ENCODE measurements around the gene SLC16A12.
"Not testable (repeated sequence)": the region's sequence is repeated elsewhere in the genome, so short reads cannot be mapped to it uniquely, and the experiment has no call there.

The SLC16A12 gene

DNA sequence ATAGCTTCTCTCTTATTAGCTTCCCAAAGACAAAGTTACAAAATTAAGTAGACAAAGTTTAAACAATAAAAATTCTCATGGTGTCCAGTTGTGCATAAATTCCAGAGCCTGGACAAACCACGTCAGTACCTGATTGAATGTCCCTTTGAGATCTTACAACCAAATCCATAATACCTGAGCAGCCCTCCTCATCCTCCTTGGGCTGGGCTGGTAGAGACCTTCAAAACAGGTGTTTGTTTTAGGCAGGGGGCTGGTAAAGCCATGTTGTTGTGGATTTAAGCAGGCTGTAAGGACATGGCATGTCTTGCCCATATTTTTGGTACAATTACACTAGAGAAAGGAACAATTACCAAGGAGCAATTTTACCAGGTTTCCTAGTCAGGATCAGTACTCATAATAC, 118.9 kb downstream of the SLC16A12 start:
- no peak for DNase-seq (ENCODE audit: low read depth)

DNA sequence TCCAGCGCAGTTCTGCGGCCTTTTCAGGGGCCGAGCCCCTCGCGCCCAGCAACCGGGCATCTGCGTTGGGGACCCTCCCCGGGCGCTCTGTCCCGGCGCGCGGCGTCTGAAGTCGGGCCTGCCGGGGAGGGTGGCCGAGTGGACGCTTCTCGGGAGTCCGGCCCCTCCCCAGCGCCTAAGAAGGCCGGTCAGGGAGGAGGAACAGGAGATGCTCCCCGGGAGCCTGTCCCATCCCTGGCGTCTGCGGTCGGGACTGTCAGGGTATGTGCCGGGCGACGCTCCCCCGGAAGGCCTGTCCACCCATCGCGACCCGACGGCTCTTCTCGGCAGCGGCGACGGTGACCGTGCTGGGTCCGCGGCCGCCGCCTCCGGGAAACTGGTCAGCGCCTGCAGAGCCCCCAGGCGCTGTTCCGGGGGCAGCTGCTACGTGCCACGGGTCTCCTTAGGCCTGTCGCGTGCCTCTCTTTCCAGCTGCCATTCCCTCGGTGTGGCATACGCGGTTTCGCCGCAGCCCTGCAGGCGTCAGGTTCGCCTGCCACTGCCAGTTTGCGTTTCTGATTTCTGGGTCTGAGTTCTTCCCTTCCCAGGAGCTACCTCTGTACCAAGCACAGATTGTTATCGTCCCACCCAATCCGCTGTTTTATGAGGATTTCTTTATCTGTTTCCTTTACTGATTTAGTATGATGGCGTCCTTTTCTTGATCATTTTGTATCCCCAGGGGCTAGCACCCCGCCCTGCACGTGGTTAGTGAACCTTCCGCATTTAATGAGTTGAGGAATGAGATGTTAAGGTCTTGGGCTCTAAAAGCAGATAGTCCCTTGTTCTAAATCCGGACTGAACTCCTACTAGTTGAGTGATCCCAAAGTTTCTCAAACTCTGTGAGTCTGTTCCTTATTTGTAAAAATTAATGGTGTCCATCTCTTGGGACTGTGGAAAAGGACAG, 120.2 kb downstream of the SLC16A12 start:
- DNase-seq (ENCODE audit: low read depth), result no peak

DNA sequence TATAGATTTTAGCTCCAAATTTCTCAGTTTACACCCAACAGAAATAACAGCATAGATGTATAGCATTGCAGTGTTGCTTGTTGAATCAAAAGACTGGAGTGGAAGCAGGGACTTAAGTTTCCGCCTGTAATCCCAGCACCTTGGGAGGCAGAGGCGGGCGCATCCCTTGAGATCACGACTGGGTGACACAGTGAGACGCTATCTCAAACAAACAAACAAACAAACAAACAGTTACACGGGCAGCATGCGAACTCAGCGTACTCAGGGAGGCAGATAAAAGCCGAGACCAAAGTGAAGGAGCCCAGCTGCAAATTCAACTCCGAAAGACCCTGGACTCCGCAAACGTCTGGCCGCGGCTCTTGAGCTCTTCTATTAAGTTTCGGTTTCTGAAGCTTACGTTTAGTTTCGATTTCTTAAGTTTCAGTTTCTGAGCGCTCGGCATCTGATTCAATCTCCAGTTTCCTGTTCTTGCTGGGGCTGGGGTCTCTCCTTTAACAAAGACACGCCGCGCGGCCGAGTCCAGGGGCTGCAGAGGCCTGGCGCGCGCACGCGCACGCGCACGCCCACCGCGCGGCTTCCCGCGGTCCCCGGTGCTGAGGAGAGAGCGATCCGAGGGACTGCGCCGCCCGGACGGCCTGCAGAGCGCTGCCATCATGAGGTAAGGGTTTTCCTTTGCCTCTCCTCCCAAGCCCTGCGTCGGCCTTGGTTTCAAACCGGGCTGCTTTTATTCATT, 121.1 kb downstream of the SLC16A12 start, which contains the start of gene IFIT5:
Gene IFIT5 (plus strand): TSS at position 423 of the 733 bp plus-strand sequence. CDS start 231 bp downstream, at position 654.
- DNase-seq (ENCODE audit: low read depth), result peak; percentile 37

DNA sequence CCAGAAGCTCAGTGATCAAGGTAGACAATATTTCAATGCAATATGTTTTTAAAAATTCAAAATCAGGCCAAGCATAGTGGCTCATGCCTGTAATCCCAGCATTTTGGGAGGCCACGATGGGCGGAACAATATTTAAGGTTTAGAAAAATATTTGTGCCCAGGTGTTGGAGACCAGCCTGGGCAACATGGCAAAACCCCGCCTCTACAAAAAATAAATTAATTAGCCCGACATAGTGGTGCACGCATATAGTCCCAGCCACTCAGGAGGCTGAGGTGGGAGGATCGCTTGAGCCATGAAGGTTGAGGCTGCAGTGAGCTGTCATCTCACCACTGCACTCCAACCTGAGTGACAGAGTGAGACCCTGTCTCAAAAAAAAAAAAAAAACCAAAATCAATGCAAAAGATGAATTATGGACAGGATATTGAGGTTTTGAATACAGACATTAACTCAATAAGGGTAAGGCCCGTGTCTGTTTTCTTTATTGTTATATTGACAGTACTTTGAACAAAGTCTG, 121.9 kb downstream of the SLC16A12 start:
- no peak for DNase-seq (ENCODE audit: low read depth)

DNA sequence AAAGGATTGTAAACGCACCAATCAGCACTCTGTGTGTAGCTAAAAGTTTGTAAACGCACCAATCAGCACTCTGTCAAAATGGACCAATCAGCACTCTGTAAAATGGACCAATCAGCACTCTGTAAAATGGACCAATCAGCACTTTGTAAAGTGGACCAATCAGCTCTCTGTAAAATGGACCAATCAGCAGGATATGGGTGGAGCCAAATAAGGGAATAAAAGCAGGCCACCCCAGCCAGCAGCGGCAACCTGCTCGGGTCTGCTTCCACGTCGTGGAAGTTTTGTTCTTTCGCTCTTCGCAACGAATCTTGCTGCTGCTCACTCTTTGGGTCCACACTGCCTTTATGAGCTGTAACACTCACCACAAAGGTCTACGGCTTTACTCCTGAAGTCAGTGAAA, 123.1 kb downstream of the SLC16A12 start:
- DNase-seq (ENCODE audit: low read depth), result not testable (repeated sequence)

DNA sequence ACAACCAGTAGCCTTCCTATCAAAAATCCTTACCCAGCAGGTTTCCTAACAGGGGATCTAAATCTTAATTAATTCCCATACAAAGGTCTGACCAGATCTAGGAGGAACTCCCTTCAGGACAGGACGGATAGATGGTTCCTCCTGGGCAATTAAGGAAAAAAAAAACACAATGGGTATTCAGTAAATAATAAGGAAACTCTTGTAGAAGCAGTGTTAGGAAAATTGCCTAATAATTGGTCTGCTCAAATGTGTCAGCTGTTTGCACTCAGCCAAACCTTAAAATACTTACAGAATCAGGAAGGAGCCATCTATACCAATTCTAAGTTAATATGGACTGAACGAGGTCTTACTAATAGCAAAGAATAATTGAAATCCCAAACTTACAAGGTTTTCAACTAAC, 124.3 kb downstream of the SLC16A12 start:
- DNase-seq (ENCODE audit: low read depth), result not testable (repeated sequence)

DNA sequence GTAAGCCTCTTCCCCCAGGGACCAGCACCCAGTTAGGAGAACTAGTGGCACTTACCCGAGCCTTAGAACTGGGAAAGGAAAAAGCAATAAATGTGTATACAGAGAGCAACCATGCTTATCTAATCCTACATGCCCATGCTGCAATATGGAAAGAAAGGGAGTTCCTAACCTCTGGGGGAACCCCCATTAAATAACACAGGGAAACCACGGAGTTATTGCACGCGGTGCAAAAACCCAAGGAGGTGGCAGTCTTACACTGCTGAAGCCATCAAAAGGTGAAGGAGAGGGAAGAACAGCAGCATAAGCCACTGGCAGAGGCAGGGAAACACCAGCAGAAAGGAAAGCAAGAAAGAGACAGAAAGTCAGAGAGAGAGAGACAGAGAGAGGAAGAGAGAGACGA, 124.8 kb downstream of the SLC16A12 start:
- DNase-seq (ENCODE audit: low read depth), result not testable (repeated sequence)

DNA sequence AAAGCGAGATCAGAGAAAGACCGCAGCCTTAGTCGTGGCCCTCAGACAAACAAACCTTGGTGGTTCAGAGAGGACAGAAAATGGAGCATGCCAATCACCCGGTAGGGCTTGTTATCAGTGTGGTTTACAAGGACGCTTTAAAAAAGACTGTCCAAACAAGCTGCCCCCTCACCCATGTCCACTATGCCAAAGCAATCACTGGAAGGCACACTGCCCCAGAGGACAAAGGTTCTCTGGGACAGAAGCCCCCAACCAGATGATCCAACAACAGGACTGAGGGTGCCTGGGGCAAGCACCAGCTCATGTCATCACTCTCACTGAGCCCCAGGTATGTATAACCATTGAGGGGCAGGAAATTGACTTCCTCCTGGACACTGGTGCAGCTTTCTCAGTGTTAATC, 126.1 kb downstream of the SLC16A12 start:
- not testable (repeated sequence) for DNase-seq (ENCODE audit: low read depth)

DNA sequence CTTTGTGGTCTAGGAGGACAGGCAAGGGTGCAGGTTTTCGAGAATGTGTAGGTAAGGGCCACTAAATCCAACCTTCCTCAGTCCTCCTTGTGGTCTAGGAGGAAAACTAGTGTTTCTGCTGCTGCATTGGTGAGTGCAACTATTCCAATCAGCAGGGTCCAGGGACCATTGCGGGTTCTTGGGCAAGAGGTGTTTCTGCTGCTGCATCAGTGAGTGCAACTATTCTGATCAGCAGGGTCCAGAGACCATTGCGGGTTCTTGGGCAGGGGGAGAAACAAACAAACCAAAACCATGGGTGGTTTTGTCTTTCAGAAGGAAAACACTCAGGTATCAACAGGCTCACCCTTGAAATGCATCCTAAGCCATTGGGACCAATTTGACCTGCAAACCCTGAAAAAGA, 127.6 kb downstream of the SLC16A12 start:
- DNase-seq (ENCODE audit: low read depth), result not testable (repeated sequence)

DNA sequence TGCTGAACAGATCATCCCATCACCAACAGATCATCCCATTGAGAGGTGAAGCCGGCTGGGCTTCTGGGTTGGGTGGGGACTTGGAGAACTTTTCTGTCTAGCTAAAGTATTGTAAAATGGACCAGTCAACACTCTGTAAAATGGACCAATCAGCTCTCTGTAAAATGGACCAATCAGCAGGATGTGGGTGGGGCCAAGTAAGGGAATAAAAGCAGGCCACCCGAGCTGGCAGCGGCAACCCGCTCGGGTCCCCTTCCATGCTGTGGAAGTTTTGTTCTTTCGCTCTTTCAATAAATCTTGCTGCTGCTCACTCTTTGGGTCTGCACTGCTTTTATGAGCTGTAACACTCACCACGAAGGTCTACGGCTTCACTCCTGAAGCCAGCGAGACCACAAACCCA, 129.2 kb downstream of the SLC16A12 start:
- DNase-seq (ENCODE audit: low read depth), result not testable (repeated sequence)

DNA sequence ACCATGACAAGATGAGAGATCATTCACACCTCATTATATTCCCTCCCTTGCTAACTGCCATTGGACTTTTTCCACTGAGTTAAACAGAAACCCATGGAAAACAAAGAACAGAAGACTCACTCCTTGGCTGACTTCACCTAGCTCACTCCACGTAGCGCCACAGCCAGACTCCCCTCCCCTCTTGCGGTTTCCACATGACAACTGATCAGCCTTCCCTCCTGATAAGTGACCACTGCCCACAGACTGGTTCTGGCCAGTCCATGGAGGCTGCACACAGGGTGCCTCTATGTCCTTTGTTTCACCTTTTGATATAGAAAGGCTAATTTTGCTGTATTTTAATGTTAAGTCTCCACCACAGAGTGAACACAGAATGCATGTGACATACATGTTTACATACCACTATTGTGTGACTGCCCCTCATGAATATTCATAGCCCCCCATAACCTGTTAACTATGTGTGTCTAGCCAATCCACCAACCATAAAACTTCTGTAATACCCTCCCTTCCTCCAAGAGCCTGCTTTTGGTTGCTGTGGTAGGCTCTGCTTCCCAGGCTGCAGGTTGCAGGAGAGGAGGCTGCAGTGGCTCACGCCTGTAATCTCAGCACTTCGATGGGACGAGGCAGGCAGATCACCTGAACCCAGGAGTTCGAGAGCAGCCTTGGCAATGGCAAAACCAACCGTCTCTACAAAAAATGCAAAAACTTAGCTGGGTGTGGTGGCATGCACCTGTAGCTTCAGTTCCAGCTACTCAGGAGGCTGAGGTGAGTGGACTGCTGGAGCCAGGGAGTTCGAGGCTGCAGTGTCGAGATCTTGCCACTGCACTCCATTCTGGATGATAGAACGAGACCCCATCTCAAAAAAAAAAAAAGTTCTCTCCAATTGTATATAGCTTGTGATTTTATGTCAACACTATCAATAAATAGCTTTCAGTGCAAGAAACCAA, 131.0 kb downstream of the SLC16A12 start:
- no peak for DNase-seq (ENCODE audit: low read depth)

DNA sequence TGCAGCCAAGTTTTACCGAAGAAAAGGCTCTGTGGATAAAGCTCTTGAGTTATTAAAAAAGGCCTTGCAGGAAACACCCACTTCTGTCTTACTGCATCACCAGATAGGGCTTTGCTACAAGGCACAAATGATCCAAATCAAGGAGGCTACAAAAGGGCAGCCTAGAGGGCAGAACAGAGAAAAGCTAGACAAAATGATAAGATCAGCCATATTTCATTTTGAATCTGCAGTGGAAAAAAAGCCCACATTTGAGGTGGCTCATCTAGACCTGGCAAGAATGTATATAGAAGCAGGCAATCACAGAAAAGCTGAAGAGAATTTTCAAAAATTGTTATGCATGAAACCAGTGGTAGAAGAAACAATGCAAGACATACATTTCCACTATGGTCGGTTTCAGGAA, 132.4 kb downstream of the SLC16A12 start:
- no peak for DNase-seq (ENCODE audit: low read depth)

DNA sequence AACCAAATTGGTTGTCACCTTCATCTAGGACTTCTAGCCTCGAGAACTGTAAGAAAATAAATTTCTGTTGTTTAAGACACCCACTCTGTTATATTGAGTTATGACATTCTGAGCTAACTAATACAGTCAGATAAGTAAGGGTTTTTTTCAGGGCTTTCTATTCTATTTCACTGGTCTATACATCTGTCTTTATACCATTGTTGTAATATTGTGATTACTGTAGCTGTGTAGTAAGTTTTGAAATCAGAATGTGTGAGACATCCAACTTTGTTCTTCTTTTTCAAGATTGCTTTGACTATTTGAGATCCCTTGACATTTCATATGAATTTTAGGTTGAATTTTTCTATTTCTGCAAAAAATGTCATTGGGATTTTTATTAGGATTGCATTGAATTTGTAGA, 135.4 kb downstream of the SLC16A12 start:
- no peak for DNase-seq (ENCODE audit: low read depth)

DNA sequence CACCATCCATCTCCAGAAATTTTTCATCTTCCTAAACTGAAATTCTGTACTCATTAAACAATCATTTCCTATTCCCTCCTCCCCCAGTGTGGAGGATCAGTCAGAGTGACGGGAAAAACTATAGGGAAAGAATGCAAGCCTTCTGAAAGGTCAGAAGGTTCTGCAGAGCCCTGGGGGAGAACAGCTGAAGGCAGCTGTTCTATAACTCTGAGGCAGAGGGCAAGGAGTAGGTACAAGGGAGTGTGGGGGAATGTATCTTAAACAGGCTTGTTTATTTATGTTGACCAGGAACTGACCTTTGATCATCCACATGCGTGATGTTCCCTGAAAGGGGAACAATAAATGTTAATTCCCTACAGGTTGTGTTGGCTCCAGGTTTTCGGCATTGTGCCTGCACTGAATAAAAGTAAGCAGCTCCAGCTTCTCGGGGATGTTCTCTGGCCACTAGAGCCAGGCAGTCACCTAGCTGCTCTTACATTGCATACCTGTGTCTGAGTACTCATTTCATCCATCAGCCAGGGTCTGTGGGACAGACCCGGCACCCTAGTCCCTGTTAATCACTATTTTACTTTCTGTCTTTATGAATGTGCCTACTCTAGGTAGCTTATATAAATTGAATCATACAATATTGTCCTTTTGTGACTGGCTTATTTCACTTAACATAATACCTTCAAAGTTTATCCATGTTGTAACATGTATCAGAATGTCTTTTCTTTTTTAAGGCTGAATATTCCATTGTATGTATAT, 137.2 kb downstream of the SLC16A12 start:
- DNase-seq (ENCODE audit: low read depth), result no peak

DNA sequence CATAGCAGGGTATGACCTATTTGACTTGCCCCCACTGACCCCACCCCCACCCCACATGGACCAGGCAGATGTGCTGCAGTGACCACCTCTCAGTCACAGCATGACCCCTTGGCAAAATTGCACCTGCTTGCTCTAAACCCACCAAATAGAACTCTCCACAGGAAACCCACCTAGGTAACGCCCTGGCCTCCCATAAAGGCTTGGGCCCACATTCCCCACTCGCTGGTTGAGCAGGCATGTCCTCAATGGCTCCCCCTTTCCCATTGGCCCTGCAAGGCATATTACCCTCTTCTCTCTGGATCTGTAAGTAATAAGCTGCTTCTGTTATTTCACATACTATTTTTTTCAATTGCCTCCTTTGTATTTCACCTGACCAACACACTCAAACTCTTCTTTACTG, 140.3 kb downstream of the SLC16A12 start:
- DNase-seq (ENCODE audit: low read depth), result no peak

DNA sequence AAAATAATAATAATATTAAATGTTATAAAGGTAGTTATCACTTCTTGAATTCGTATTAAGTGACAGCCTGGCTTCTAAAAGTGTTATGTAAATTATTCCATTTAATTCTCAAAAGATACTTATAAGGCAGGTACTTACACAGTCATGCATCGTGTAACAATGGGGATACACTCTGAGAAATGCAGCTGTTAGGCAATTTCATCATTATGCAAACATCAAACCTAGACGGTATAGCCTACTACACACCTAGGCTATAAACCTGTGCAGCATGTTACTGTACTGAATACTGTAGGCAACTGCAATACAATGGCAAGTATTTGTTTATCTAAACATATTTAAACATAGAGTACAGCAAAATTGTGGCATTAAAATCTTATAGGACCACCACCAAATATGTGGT, 141.5 kb downstream of the SLC16A12 start:
- DNase-seq (ENCODE audit: low read depth), result no peak

DNA sequence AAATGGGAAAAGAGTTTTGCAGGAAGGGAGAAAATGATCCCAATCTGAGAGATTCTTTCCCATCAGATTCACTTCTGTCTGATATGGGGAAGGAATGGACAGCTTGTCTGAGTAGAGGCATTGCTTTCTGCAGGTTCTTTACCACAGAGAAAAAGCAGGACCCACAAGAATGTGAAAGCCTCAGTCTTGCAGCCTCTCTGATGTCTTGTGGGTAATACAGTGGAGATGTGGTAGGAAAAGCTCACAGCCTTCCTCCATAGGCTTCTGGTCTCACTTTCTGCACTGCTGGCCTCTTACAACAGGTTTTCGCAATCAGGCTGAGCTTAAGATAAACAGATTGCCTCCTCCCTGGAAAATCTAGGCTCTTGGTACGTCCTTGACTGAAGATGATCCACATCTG, 142.4 kb downstream of the SLC16A12 start:
- DNase-seq (ENCODE audit: low read depth), result no peak

DNA sequence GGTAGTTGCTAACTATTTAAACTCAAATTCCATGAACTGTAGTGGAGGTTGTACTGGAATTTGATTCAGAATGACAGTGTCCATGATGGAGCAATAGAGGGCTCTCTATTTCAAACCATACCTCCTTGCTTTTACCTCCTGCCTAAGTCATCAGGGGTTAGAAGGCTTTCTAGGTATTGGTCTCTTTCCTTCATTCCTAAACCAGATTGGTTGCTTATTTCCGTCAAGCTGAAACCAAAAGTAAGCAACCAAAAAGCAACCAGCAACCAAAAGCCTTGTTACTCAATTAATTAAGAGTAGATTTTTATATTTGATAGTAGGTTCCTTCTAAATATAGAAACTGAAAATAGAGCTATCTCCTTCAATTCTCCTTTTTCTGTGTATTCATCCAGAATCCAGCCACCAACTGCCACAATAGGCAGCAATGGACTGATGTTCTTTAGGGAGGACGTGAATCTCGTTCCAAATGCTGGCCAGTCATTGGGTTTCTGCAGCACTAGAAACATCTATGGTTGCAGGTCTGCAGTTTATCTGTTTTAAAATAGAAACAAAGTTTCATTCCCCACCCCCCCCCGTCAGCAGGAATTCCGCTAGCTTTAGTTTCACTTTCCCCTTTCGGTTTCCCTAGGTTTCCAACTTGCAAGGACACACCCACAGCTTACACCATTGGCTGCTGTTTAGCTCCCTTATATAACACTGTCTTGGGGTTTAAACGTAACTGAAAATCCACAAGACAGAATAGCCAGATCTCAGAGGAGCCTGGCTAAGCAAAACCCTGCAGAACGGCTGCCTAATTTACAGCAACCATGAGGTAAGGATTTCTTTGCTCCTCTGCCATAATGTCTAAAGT, 143.3 kb downstream of the SLC16A12 start, which contains the start of gene IFIT1:
Gene IFIT1 (plus strand): TSS at position 717 of the 850 bp plus-strand sequence. CDS start 90 bp downstream, at position 807.
- DNase-seq (ENCODE audit: low read depth), result no peak

DNA sequence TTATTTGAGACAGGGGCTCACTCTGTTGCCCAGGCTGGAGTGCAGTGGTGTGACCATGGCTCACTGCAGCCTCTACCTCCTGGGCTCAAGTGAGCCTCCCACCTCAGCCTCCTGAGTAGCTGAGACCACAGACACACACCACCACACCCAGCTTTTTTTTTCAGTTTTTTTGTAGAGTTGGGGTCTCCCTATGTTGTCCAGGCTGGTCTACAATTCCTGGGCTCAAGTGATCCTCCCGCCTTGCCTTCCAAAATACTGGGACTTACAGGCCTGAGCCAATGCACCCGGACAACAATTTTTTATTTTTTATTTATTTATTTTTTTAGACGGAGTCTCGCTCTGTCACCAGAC, 144.2 kb downstream of the SLC16A12 start:
- DNase-seq (ENCODE audit: low read depth), result not testable (repeated sequence)

Data from activated gamma-delta T cell treated with anti-CD3 and anti-CD28 coated beads, Interleukin-2, amount 50 U/mL, for 16 hours (primary cell).